Mesenchymal stem cell (in vitro differentiated cells and primary cell): ENCODE results near the gene GNL1.
"Not testable (repeated sequence)": the region's sequence is repeated elsewhere in the genome, so short reads cannot be mapped to it uniquely, and the experiment has no call there.

Source experiments
- DNase-seq: peaks from one replicate; pipeline ENCODE4 v3.0.0-alpha.2; 2013
- H2AFZ ChIP-seq: one replicate; pipeline ENCODE4 v1.6.1; 2013; ENCODE audit warnings: low read depth, mild to moderate bottlenecking, control low read depth, inconsistent platforms, low read length, moderate library complexity
- H2AK5ac ChIP-seq: 2 replicates; pipeline ENCODE4 v1.6.1; 2013; ENCODE audit warnings: low read length, moderate library complexity, mild to moderate bottlenecking, inconsistent platforms; ENCODE audit not compliant: severe bottlenecking
- H2BK120ac ChIP-seq: one replicate; pipeline ENCODE4 v1.6.1; 2013; ENCODE audit warnings: low read depth, mild to moderate bottlenecking, inconsistent platforms, low read length, moderate library complexity
- H2BK12ac ChIP-seq, 2 experiments: one replicate each; pipeline ENCODE4 v1.6.1; 2013; ENCODE audit warnings: inconsistent platforms in 2 of 2, low read length in 2 of 2, mild to moderate bottlenecking in 2 of 2, moderate library complexity in 2 of 2, control low read depth in 1 of 2
- H2BK15ac ChIP-seq: one replicate; pipeline ENCODE4 v1.6.1; 2013; ENCODE audit warnings: mild to moderate bottlenecking, low read depth, inconsistent platforms; ENCODE audit not compliant: poor library complexity, severe bottlenecking
- H2BK5ac ChIP-seq: 2 replicates; pipeline ENCODE4 v1.6.1; 2013; ENCODE audit warnings: low read depth, mild to moderate bottlenecking, low read length, control low read depth, inconsistent platforms; ENCODE audit not compliant: poor library complexity, severe bottlenecking
- H3K14ac ChIP-seq, 2 experiments: one replicate each; pipeline ENCODE4 v1.6.1; 2013; ENCODE audit warnings: inconsistent platforms in 2 of 2, low read length in 2 of 2, control low read depth in 1 of 2, mild to moderate bottlenecking in 1 of 2, moderate library complexity in 1 of 2
- H3K18ac ChIP-seq, 2 experiments: one replicate each; pipeline ENCODE4 v1.6.1; 2013; ENCODE audit warnings: inconsistent platforms in 2 of 2, low read length in 2 of 2, control low read depth in 1 of 2, low read depth in 1 of 2, mild to moderate bottlenecking in 1 of 2
- H3K23ac ChIP-seq, 2 experiments: one replicate each; pipeline ENCODE4 v1.6.1; 2013; ENCODE audit warnings: inconsistent platforms in 2 of 2, low read length in 2 of 2, mild to moderate bottlenecking in 2 of 2, moderate library complexity in 2 of 2, control low read depth in 1 of 2
- H3K27ac ChIP-seq: 2 replicates; pipeline ENCODE4 v1.5.1; 2013; ENCODE audit warnings: mild to moderate bottlenecking, moderate library complexity, low read length, control low read depth, inconsistent platforms; ENCODE audit not compliant: poor library complexity, severe bottlenecking
- H3K27me3 ChIP-seq, 2 experiments: 2 replicates each; pipeline versions ENCODE4 v1.6.1 to v1.7.0; 2013; ENCODE audit warnings: low read length in 2 of 2, mild to moderate bottlenecking in 2 of 2, moderate library complexity in 2 of 2, control low read depth in 1 of 2, inconsistent platforms in 1 of 2; ENCODE audit not compliant: control insufficient read depth in 1 of 2, insufficient read depth in 1 of 2
- H3K36me3 ChIP-seq, 2 experiments: 2 replicates each; pipeline versions ENCODE4 v1.6.1 to v1.7.0; 2013; ENCODE audit warnings: low read length in 2 of 2, control low read depth in 1 of 2, inconsistent platforms in 1 of 2, low read depth in 1 of 2, mild to moderate bottlenecking in 1 of 2; ENCODE audit not compliant: insufficient read depth in 2 of 2, control insufficient read depth in 1 of 2
- H3K4ac ChIP-seq, 2 experiments: one replicate each; pipeline ENCODE4 v1.6.1; 2013; ENCODE audit warnings: inconsistent platforms in 2 of 2, low read length in 2 of 2, mild to moderate bottlenecking in 2 of 2, moderate library complexity in 2 of 2, control low read depth in 1 of 2, low read depth in 1 of 2
- H3K4me1 ChIP-seq: 2 replicates; pipeline ENCODE4 v1.6.1; 2013; ENCODE audit warnings: low read depth, low read length, control low read depth; ENCODE audit not compliant: control insufficient read depth, insufficient read depth
- H3K4me2 ChIP-seq: 2 replicates; pipeline ENCODE4 v1.6.1; 2013; ENCODE audit warnings: low read length, mild to moderate bottlenecking, inconsistent platforms; ENCODE audit not compliant: poor library complexity, severe bottlenecking
- H3K4me3 ChIP-seq, 2 experiments: 2 replicates each; pipeline versions ENCODE4 v1.5.1 to v1.7.0; 2013; ENCODE audit warnings: low read length in 2 of 2, mild to moderate bottlenecking in 2 of 2, control low read depth in 1 of 2, low read depth in 1 of 2; ENCODE audit not compliant: insufficient read depth in 1 of 2
- H3K79me1 ChIP-seq: replicated peaks from 2 replicates; pipeline ENCODE4 v1.6.1; 2013; ENCODE audit warnings: mild to moderate bottlenecking, control low read depth, low read length, inconsistent platforms; ENCODE audit not compliant: poor library complexity, severe bottlenecking
- H3K9ac ChIP-seq: 2 replicates; pipeline ENCODE4 v1.7.0; 2013; ENCODE audit warnings: mild to moderate bottlenecking, low read length, moderate library complexity
- H3K9me3 ChIP-seq: 2 replicates; pipeline ENCODE4 v1.7.0; 2013; ENCODE audit warnings: mild to moderate bottlenecking, low read length; ENCODE audit not compliant: control insufficient read depth
- H4K8ac ChIP-seq: one replicate; pipeline ENCODE4 v1.6.1; 2013; ENCODE audit warnings: inconsistent platforms, mild to moderate bottlenecking, low read length, moderate library complexity
- H4K91ac ChIP-seq: one replicate; pipeline ENCODE4 v1.6.1; 2013; ENCODE audit warnings: mild to moderate bottlenecking, low read length, inconsistent platforms
- WGBS: methylation state at CpG from one replicate; pipeline ENCODE4 v1.1.7; 2013; ENCODE audit warnings: mixed read lengths; 5-methylcytosine and 5-hydroxymethylcytosine counted together

Gene GNL1

GRCh38 chr6:30497261-30497599 lies 59.1 kb downstream of the GNL1 start:
- H3K36me3 ChIP-seq, result peaks cover 17 to 25% of the 10 kb centered on the region in 2 experiments
- not testable (repeated sequence) for H2BK5ac ChIP-seq, H4K91ac ChIP-seq, H3K4me1 ChIP-seq, DNase-seq, H3K4me3 ChIP-seq, H2BK120ac ChIP-seq, H4K8ac ChIP-seq, H2BK15ac ChIP-seq, H3K18ac ChIP-seq, H2AK5ac ChIP-seq, H3K4ac ChIP-seq, H2AFZ ChIP-seq, H3K14ac ChIP-seq, H3K27me3 ChIP-seq, H3K4me2 ChIP-seq, H3K79me1 ChIP-seq, H3K27ac ChIP-seq, H3K23ac ChIP-seq, H2BK12ac ChIP-seq, H3K9me3 ChIP-seq, H3K9ac ChIP-seq
- WGBS, result 97% methylated on average over 5 of the region's 5 CpGs

GRCh38 chr6:30495993-30496392 lies 60.3 kb downstream of the GNL1 start:
- H3K4me2 ChIP-seq, result no peak overlapping the region
- H2AFZ ChIP-seq, result no peak overlapping the region
- no peak overlapping the region for H2AK5ac ChIP-seq
- no peak overlapping the region for H3K27ac ChIP-seq
- no peaks in the 10 kb centered on the region for H3K27me3 ChIP-seq
- H3K36me3 ChIP-seq, result peaks cover 30 to 37% of the 10 kb centered on the region in 2 experiments
- WGBS, result 88% methylated on average over 4 of the region's 4 CpGs
- peak overlapping the region; percentile 51 for H3K9ac ChIP-seq
- no peak overlapping the region for H3K14ac ChIP-seq
- no peak for DNase-seq
- H3K9me3 ChIP-seq, result no peaks in the 10 kb centered on the region
- H3K23ac ChIP-seq, result no peak overlapping the region
- H3K79me1 ChIP-seq, result peaks cover 11% of the 10 kb centered on the region
- no peak overlapping the region for H3K18ac ChIP-seq
- no peak overlapping the region for H2BK120ac ChIP-seq
- no peak overlapping the region for H4K91ac ChIP-seq
- no peak overlapping the region for H3K4me3 ChIP-seq
- no peak overlapping the region for H2BK15ac ChIP-seq
- H2BK5ac ChIP-seq, result no peak overlapping the region
- no peak overlapping the region for H4K8ac ChIP-seq
- peaks cover 9% of the 10 kb centered on the region for H3K4me1 ChIP-seq
- H2BK12ac ChIP-seq, result no peak overlapping the region
- no peak overlapping the region for H3K4ac ChIP-seq

GRCh38 chr6:30495060-30495459 lies 61.2 kb downstream of the GNL1 start:
- H4K8ac ChIP-seq, H2BK12ac ChIP-seq, H3K9ac ChIP-seq, H3K23ac ChIP-seq, H3K4me3 ChIP-seq, H2AK5ac ChIP-seq, H3K9me3 ChIP-seq, H3K4me2 ChIP-seq, H3K27me3 ChIP-seq, DNase-seq, H2AFZ ChIP-seq, H3K18ac ChIP-seq, H4K91ac ChIP-seq, H3K14ac ChIP-seq, H2BK5ac ChIP-seq, H3K4ac ChIP-seq, H2BK15ac ChIP-seq, H2BK120ac ChIP-seq, H3K27ac ChIP-seq: not testable (repeated sequence)
- peaks cover 39 to 46% of the 10 kb centered on the region in 2 experiments for H3K36me3 ChIP-seq
- H3K79me1 ChIP-seq, result peaks cover 19% of the 10 kb centered on the region
- WGBS, result 100% methylated on average over 2 of the region's 4 CpGs
- peaks cover 11% of the 10 kb centered on the region for H3K4me1 ChIP-seq

GRCh38 chr6:30494291-30494861 lies 61.9 kb downstream of the GNL1 start:
- WGBS, result 92% methylated on average over 8 of the region's 8 CpGs
- no peak for DNase-seq
- H3K9ac ChIP-seq, result no peak overlapping the region
- H2AK5ac ChIP-seq, result no peak overlapping the region
- no peak overlapping the region for H4K8ac ChIP-seq
- H3K23ac ChIP-seq, result no peak overlapping the region
- no peak overlapping the region for H2BK5ac ChIP-seq
- no peak overlapping the region for H3K4ac ChIP-seq
- no peak overlapping the region for H2AFZ ChIP-seq
- peaks cover 20% of the 10 kb centered on the region for H3K79me1 ChIP-seq
- H3K27me3 ChIP-seq, result no peaks in the 10 kb centered on the region
- no peaks in the 10 kb centered on the region for H3K9me3 ChIP-seq
- H2BK120ac ChIP-seq, result no peak overlapping the region
- H3K14ac ChIP-seq, result no peak overlapping the region
- H4K91ac ChIP-seq, result no peak overlapping the region
- H3K36me3 ChIP-seq, result peaks cover 39 to 46% of the 10 kb centered on the region in 2 experiments
- H2BK15ac ChIP-seq, result no peak overlapping the region
- H3K4me2 ChIP-seq, result no peak overlapping the region
- no peak overlapping the region for H2BK12ac ChIP-seq
- no peak overlapping the region for H3K18ac ChIP-seq
- H3K4me1 ChIP-seq, result peaks cover 11% of the 10 kb centered on the region
- no peak overlapping the region for H3K4me3 ChIP-seq
- H3K27ac ChIP-seq, result no peak overlapping the region
